ENCODE measurements around the gene TLL1.

DNA sequence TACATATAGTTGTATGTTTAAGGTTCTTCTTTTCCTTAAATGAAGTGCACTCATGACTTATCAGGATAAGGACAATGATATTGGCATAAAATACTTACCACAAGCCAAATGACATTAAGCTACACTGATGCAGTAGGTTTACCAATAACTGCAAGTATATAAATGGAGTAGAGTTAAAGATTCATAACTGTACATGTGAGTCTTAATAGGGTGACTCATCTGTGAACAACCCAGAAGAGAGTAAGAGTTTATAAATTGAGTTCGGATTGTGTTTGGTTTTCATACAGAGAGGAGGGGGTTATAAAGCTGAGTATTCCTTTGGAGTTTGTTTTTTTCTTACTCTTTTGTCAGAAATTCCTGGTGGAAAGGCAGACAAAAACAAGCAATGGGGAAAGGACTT lies 144.8 kb downstream of the TLL1 start:
- TF ChIP-seq, protein P1, sequence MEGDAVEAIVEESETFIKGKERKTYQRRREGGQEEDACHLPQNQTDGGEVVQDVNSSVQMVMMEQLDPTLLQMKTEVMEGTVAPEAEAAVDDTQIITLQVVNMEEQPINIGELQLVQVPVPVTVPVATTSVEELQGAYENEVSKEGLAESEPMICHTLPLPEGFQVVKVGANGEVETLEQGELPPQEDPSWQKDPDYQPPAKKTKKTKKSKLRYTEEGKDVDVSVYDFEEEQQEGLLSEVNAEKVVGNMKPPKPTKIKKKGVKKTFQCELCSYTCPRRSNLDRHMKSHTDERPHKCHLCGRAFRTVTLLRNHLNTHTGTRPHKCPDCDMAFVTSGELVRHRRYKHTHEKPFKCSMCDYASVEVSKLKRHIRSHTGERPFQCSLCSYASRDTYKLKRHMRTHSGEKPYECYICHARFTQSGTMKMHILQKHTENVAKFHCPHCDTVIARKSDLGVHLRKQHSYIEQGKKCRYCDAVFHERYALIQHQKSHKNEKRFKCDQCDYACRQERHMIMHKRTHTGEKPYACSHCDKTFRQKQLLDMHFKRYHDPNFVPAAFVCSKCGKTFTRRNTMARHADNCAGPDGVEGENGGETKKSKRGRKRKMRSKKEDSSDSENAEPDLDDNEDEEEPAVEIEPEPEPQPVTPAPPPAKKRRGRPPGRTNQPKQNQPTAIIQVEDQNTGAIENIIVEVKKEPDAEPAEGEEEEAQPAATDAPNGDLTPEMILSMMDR (IDR thresholded peaks at IDR 0.05), result no peak
- TF ChIP-seq, protein P2, sequence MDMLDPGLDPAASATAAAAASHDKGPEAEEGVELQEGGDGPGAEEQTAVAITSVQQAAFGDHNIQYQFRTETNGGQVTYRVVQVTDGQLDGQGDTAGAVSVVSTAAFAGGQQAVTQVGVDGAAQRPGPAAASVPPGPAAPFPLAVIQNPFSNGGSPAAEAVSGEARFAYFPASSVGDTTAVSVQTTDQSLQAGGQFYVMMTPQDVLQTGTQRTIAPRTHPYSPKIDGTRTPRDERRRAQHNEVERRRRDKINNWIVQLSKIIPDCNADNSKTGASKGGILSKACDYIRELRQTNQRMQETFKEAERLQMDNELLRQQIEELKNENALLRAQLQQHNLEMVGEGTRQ (CRISPR knock-in tag; IDR thresholded peaks at IDR 0.05), result no peak
- TF ChIP-seq, protein P3, sequence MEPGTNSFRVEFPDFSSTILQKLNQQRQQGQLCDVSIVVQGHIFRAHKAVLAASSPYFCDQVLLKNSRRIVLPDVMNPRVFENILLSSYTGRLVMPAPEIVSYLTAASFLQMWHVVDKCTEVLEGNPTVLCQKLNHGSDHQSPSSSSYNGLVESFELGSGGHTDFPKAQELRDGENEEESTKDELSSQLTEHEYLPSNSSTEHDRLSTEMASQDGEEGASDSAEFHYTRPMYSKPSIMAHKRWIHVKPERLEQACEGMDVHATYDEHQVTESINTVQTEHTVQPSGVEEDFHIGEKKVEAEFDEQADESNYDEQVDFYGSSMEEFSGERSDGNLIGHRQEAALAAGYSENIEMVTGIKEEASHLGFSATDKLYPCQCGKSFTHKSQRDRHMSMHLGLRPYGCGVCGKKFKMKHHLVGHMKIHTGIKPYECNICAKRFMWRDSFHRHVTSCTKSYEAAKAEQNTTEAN (CRISPR knock-in tag; IDR thresholded peaks at IDR 0.05), result no peak

All from WTC11 (cell line).